Right forelimb (tissue), 1 donor: Measurements from ENCODE around the gene SLC36A1.
A peak's percentile ranks its signal among the peaks of the same experiment; 100 is the strongest.
"Not testable (repeated sequence)": the region's sequence is repeated elsewhere in the genome, so short reads cannot be mapped to it uniquely, and the experiment has no call there.

Source experiments
- DNase-seq: peaks from one replicate; pipeline ENCODE4 v3.0.0-alpha.2; 2018

Gene SLC36A1

DNA sequence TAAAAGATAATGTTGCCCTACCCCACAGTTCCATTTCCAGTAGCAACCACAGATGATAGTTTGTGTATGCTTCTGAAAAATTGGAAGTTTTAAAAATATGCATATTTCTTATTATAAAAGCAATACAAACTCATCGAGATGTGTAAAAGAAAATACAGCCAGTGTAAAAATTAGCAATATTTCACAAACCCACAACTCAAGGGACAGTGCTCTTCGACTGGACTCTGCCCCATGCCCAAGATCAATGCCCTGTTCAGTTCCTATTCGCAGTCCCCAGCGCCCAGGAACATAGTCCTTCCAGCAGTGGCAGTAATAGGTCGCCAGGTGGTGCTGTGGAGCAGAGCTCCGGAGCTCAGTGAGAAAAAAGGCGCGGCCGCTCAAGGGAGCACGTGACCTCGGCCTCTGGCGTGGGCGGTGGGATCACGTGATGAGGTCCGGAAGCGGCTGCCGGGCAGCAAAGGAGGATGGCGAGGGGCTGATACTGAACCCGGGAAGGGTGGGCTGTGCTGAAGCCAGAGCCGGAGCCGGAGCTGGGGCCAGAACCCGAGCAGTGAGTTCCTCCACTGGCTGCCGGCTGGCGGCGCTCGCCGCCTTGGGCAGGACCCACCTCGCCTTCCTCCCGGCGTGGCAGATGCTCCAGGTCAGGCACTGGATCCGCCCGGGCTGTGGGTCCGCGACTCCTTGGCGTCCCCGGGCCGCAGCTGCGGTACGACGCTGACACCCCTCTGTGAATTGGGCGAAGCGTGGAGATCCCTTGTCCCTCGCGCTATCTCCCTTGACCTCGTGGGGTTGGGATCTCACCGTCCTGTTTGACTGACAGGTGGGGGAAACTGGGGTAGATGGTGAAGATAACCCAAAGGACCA, at the start of gene SLC36A1:
Gene SLC36A1, plus strand, starts transcription at position 430 of the 864 bp plus-strand sequence. CDS start 11,190 bp downstream, outside the sequence.
- DNase-seq, result peak; percentile 96

DNA sequence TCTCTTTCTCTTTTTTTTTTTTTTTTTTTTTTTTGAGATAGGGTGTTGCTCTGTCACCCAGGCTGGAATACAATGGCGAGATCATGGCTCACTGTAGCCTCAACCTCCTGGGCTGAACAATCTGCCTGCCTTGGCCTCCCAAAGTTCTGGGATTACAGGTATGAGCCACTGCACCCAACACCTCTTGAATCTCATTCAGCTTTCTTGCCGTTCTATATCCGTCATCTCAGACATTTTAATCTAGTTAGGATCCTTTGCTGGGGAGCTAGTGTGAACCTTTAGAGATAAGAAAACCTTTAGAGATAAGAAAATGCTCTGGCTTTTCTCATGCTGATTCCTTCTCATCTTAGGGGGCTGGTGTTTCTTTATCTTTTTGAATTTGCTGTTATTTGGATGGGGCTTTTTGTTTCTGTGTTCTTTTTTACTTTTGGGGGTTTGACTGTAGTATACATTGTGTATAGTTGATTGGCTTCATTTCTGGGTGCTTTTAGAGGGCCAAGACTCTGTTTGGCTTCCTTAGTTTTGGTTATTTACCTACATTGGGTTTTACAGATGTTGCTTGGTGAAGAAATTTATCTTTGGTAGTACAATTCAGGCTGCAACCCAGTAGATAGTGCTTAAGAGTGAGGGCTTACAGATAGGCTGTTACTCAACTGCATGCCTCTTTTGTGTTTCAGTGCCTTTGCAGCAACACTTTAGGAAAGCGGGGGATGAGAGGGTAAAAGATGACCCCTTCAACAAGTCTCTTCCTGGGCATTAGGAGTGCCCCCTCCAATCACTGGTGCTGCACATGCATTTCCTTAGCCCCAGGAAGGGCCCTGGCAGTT, 41.9 kb upstream of the SLC36A1 start:
- DNase-seq, result no peak

- no peak for DNase-seq
These were observed 41.0 kb upstream of the SLC36A1 start for GRCh38 chr5:151406322-151406947.

DNA sequence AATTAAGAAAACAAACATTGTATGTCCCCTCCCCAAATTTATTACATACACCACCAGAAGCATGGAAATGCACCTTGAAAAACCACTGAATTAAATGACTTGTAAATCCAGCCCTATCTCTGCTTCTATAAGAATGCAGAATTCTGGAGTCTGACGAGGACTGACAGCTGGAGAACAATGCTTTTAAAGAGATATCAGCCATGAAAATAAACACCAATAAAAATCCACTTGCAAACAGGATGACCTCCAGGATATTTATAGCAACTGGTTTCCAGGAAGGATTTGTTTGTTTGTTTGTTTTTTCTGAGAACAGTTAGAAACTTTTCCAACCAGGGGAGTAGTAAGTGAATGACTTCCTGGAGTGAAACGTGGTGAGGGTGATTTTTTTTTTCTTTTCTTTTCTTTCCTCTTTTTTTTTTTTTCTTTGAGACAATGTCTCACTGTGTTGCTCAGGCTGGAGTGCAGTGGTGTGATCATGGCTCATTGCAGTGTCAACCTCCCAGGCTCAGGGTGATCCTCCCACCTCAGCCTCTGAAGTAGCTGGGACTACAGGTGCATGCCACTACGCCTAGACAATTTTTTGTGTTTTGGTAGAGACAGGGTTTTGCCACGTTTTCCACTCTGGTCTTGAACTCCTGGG, 38.7 kb upstream of the SLC36A1 start:
- DNase-seq, result no peak

DNA sequence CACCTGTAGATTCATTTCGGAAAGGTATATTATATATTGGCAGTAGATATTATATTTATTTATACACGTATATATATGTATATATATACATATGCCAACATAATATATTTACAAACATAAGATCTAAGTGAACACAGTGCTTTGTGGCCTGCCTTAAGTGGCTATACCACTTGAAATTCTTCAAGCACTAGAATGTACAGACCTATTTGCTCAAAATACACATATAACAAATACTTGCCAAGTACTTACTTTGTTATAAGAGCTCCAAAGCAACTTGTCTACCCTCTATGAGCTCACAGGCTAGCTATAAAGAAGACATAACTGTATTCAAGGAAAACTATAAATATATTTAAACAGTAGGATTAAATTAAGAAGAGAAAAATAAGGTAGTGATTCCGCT, 33.6 kb upstream of the SLC36A1 start:
- DNase-seq, result no peak

- DNase-seq, result no peak
These were observed 32.9 kb upstream of the SLC36A1 start for GRCh38 chr5:151414536-151414935.

- no peak for DNase-seq
These were observed 29.7 kb upstream of the SLC36A1 start for GRCh38 chr5:151417712-151418111.

DNA sequence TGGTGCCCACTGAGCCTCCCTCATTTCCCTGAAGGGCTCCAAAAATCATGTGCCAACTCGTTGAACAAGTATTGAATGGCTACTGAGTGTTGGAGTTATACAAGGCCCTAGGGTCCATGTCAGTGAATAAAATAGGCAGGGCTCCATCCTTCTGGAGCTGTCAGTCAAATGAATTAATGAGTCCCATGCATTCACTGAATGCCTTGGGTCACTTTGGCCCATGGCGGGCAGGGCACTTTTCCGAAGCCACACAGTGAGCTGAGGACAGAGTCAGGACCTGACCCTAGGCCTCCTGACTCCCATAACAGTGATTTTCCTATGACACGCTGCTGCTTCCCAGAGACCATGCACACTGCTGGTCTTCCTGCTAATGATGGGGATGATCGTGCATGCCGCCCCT, 27.3 kb upstream of the SLC36A1 start:
- DNase-seq, result no peak

DNA sequence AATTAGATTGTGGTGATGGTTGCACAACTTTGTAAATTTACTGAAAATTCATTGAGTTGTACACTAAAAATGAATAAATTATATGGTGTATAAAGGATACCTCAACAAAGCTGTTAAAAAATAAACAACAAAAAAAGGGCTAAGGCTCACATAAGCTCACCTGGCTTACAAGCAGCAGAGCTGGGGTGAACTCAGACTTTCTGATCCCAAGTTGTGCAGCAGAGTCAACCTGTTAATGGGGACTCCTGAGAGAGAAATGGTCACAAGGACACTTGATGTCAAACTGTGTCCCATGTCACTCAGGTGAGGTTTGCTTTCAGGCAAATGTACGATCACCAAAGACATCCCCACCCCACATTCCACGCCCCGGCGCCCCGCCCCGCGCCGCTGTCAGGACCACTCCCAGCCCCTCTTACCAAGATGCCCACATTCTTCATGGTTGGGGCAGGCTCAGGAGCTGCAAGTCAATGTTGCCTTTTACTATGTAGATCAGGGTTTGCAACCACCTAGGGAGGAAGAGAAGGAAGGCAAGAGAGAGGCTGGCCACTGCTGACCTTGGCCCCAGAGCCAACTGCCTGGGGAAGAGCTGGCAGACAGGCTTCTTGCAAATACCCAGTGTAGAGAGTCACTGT, 22.4 kb upstream of the SLC36A1 start:
- no peak for DNase-seq

DNA sequence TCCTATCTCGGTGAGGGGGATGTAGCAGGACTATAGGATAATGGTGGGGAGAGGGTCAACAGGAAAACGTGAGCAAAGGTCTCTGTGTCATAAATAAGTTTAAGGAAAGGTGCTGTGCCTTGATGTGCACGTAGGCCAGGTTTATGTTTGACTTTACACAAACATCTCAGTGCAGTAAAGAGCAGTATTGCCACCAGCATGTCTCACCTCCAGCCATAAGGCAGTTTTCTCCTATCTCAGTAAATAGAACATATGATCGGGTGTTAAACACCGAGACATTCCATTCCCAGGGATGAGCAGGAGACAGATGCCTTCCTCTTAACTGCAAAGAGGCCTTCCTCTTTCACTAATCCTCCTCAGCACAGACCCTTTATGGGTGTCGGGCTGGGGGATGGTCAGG, 21.1 kb upstream of the SLC36A1 start:
- not testable (repeated sequence) for DNase-seq

DNA sequence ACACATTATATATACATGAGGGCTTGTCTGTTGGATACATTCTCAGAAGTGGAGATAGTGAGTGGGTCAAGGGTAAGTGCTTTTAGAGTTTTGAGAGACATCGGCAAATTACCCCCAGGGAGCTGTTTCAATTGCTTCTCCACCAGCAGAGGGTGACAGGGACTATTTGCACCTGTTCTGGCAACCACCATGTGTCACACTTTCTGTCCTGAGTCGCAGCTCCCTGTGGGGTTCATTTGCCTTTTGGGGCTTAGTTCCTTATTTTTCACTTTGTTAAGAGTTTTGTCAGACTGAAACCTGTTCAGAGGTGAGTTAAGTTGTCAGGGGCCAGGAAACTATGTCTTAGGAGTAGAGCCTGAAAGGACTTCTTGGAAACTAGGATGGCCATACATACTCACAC, 20.1 kb upstream of the SLC36A1 start:
- no peak for DNase-seq

GRCh38 chr5:151430731-151431130, 16.7 kb upstream of the SLC36A1 start:
- no peak for DNase-seq

DNA sequence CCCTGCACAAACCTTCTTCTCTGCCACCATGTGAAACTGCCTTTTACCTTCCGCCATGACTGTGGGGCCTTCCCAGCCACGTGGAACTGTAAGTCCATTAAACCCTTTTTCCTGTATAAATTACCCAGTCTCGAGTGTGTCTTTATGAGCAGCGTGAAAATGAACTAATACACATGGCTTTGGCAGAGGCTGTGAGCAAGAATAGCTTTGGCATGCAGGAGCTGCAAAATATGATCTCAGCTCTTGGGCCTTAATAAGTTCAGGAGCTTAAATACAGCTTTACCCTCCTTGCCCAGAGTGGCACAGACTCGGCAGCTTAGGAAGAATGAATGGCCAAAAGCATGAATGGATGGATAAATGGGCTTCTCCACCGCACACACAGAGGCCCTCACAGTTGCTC, 15.7 kb upstream of the SLC36A1 start:
- DNase-seq, result no peak

DNA sequence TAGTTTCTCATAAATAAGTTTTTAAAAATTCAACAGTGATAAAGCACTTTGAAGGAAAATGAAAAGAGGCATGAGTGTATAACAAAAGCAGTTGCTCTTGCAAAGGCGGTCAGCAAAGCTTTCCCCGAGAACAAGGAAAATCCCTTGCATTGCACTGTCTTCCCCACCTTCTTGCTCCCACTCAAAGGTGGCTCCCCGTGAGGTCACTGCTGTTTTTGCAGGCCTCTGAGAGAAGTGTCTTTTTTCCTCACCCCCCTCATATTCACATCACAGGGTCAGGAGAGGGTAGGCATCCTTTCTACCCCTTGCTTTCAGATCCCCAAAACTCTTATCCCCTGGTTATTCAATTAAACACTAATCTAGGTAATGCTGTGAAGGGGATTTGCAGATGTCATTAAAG, 15.2 kb upstream of the SLC36A1 start:
- no peak for DNase-seq

GRCh38 chr5:151434570-151435237, 12.7 kb upstream of the SLC36A1 start:
- DNase-seq, result no peak

DNA sequence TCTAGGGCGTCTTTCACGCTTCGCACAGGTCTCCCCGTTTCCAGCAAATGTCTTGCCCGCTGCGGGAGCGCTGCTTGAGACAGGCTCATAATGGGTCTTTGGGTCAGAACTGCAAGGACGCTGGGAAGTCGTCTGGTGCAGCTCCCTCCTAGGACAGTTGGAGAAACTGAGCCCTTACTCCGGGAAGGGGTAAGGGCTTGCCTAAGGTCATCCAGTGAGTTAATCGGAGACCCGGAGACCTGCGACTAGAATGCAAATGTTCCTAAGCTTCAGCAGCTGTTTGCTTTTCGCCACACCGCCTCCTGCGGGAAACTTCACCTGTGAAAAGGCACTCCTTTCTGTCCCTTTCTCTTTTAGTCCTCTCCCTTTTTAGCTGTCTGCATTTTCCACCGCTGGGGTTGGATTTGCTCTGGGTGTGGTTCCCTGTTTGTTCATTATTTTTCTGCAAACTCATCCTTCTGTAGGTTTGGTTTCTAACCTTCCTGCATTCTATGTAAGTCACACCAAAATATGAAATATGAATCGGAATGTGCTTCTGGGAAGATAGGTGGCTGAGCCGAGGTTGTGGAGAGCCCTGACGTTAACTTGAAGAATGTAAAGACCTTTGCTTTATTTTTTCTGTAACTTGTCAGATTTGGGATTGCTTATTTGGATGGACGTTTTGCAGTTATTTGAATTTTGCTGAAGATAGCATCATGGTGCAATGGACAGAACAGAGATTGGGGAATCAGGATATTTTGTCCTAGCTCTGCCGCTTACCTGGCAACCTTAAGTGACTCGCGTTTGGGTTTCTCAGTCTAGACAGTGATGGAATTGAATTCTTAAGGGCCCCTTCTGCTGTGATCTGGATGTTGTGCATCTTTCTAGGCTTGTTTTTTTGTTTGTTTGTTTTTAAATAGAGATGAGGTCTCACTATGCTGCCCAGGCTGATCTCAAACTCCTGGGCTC, 909 bp downstream of the SLC36A1 start:
- DNase-seq, result peak; percentile 51

- DNase-seq, result no peak
These were observed 1.9 kb downstream of the SLC36A1 start for GRCh38 chr5:151449297-151449696.

- no peak for DNase-seq
These were observed 2.4 kb downstream of the SLC36A1 start for GRCh38 chr5:151449839-151450238.

DNA sequence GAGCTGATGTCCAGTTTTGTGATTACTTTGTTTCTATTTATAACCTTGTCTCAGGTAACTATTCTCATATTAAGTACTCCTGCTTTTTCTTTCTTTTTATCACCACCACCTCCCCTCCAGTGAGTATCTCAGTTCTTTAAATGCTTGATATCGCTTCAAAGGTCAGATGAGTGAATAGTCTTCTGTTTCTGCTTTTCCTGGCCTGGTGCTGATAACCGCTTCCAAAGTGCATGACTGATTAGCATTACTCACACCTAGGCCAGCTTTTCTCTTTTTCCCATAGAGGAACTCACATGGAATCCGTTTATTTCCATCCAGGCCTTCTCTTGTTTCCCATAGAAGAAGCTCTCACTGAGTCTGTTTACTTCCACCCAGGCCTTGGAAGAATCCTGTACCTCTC, 3.2 kb downstream of the SLC36A1 start:
- no peak for DNase-seq

GRCh38 chr5:151451626-151452520, 4.5 kb downstream of the SLC36A1 start:
- no peak for DNase-seq
